Sigmoid colon (tissue), 4 donors: ENCODE measurements around the gene SEC14L1.

Experiments
- CTCF ChIP-seq, 4 experiments: fragments of 450-650 bp in 3 of 4; fragments of 200-600 bp in 1 of 4; IDR thresholded peaks; one replicate each; pipeline ENCODE4 v1.5.1; 2016 to 2019; ENCODE audit warnings: antibody characterized with exemption in 4 of 4, mild to moderate bottlenecking in 3 of 4, moderate library complexity in 2 of 4
- EP300 ChIP-seq, 4 donors: sonication (generic); formaldehyde crosslinking; IDR thresholded peaks; one replicate each; pipeline ENCODE4 v1.6.1; 2017; ENCODE audit warnings: antibody characterized with exemption in 4 of 4
- POLR2A ChIP-seq, 2 donors: fragments of 450-650 bp; IDR thresholded peaks; one replicate each; pipeline ENCODE4 v1.6.1; 2016; ENCODE audit warnings: antibody characterized with exemption in 2 of 2, mild to moderate bottlenecking in 2 of 2, moderate library complexity in 2 of 2
- POLR2AphosphoS5 ChIP-seq, 4 donors: sonication (generic); formaldehyde crosslinking; IDR thresholded peaks; one replicate each; pipeline ENCODE4 v1.6.1; 2017; ENCODE audit warnings: antibody characterized with exemption in 4 of 4

DNA sequence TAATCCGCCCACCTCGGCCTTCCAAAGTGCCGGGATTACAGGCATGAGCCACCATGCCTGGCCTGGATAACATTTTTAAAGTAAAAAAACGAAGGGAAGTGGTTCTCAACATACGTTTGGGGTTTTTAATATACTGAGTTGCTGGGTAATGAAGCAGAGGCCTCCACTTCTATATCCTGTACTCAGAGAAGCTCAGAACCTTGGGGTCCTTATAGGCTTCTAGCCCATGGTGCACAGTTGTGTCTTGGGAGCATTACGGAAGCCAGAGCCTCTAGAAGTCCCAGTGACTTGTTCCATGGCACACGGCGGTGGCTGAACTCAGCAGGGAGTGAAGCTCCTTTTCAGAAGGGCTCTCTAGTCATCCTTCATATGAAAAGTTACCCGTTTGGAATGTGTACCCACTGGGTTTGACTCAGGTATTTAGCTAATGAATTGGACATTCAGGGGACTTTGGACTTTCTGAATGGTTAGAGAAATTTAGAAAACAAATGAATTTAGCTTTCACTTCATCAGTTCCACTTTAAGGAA is 67.0 kb downstream of the SEC14L1 start:
- no peak for TF ChIP-seq CTCF (IDR thresholded peaks at IDR 0.05)
- TF ChIP-seq POLR2A (IDR thresholded peaks at IDR 0.05) = no peak
- no peak for TF ChIP-seq POLR2AphosphoS5 (IDR thresholded peaks at IDR 0.05)
- no peak for TF ChIP-seq EP300 (IDR thresholded peaks at IDR 0.05)
